ENCODE data around the gene GMDS.

Gene GMDS

GRCh38 chr6:1825277-1825676 is 420.1 kb downstream of the GMDS start:
- DNase-seq, result no peak

- DNase-seq, result peak in 1 of 14 donors; percentile 9
Observed at GRCh38 chr6:1821513-1822183, 423.8 kb downstream of the GMDS start.

GRCh38 chr6:1821164-1821512 is 424.3 kb downstream of the GMDS start:
- DNase-seq, result no peak

- no peak for DNase-seq
Observed at GRCh38 chr6:1820714-1821113, 424.7 kb downstream of the GMDS start.

GRCh38 chr6:1820165-1820564 is 425.2 kb downstream of the GMDS start:
- DNase-seq, result no peak

GRCh38 chr6:1819007-1819406 is 426.4 kb downstream of the GMDS start:
- no peak for DNase-seq

GRCh38 chr6:1817033-1817761 is 428.2 kb downstream of the GMDS start:
- no peak for DNase-seq

GRCh38 chr6:1815827-1816452 is 429.5 kb downstream of the GMDS start:
- DNase-seq, result no peak

- no peak for DNase-seq
Observed at GRCh38 chr6:1814279-1814678, 431.1 kb downstream of the GMDS start.

GRCh38 chr6:1812487-1812886 is 432.9 kb downstream of the GMDS start:
- DNase-seq, result no peak

GRCh38 chr6:1812034-1812433 is 433.4 kb downstream of the GMDS start:
- DNase-seq, result no peak

GRCh38 chr6:1810880-1811279 is 434.5 kb downstream of the GMDS start:
- DNase-seq, result no peak

GRCh38 chr6:1809291-1809988 is 436.0 kb downstream of the GMDS start:
- DNase-seq, result no peak

- DNase-seq, result no peak
Observed at GRCh38 chr6:1806935-1807334, 438.5 kb downstream of the GMDS start.

- DNase-seq, result no peak
Observed at GRCh38 chr6:1802491-1803395, 442.7 kb downstream of the GMDS start.

GRCh38 chr6:1801401-1801800 is 444.0 kb downstream of the GMDS start:
- DNase-seq, result no peak

- DNase-seq, result no peak
Observed at GRCh38 chr6:1800845-1801244, 444.6 kb downstream of the GMDS start.

- DNase-seq, result no peak
Observed at GRCh38 chr6:1798965-1799325, 446.5 kb downstream of the GMDS start.

GRCh38 chr6:1798303-1798964 is 447.0 kb downstream of the GMDS start:
- DNase-seq, result no peak

- no peak for DNase-seq
Observed at GRCh38 chr6:1797801-1798200, 447.6 kb downstream of the GMDS start.

GRCh38 chr6:1796706-1797529 is 448.5 kb downstream of the GMDS start:
- DNase-seq, result no peak

Data from C1 segment of cervical spinal cord (tissue), 14 donors.